K562 (cell line): ENCODE data around the gene ABRAXAS1. TPM values are rescaled to one million over a fixed set of nuclear protein-coding genes. Genes with fewer than 3 reads are reported as not detected.

Experiments
- ATAC-seq: fragments of 200-7000 bp; cut with Tn5 transposase; 3 replicates; pipeline ENCODE4 v1.9.1; 2020; ENCODE audit warnings: moderate library complexity
- BruUV-seq: library from RNA; stranded (reverse); fragments of 400-500 nt; replicated peaks from 2 replicates; lab custom pipeline; 2021; lab: Mats Ljungman, UMichigan
- CTCF ChIA-PET: fragments of 300-600 bp; formaldehyde crosslinking; extraction: SDS; loops from one replicate; lab custom pipeline; 2021; ENCODE audit warnings: low intra/inter-chr PET ratio; lab: Yijun Ruan, JAX
- POLR2A ChIA-PET: fragments of 300-600, 350-650 bp; sonication (Branson Sonifier 250); formaldehyde crosslinking; extraction: SDS; loops from one replicate; lab custom pipeline; 2021; ENCODE audit warnings: antibody characterized with exemption, inconsistent platforms; lab: Yijun Ruan, JAX
- DNase-seq, 4 experiments: peaks; one replicate each; pipeline versions ENCODE4 v3.0.0 to v3.0.0-alpha.2; 2011 to 2018; ENCODE audit warnings: low spot score in 3 of 4, mixed read lengths in 3 of 4; ENCODE audit errors: extremely low read depth in 1 of 4
- FAIRE-seq: peaks from 2 replicates; lab custom pipeline; 2011; peaks lifted over from hg19 to GRCh38; lab: Jason Lieb, UNC
- H2AFZ ChIP-seq: 2 replicates; pipeline ENCODE4 v1.6.0; 2011; ENCODE audit warnings: low read depth, low read length, control low read depth, inconsistent platforms
- H3K27ac ChIP-seq: fragments of 200-600 bp; 3 replicates; pipeline ENCODE4 v1.8.0; 2011; ENCODE audit warnings: low read depth, mild to moderate bottlenecking, control low read depth, inconsistent platforms, low read length, moderate library complexity, mixed read lengths; ENCODE audit errors: extremely low read depth
- H3K27me3 ChIP-seq, 2 experiments: fragments of 300-600 bp in 1 of 2; 2 replicates in 1 of 2; 3 replicates in 1 of 2; pipeline versions ENCODE4 v1.6.0 to v1.8.0; 2011; ENCODE audit warnings: inconsistent platforms in 2 of 2, low read length in 2 of 2, mild to moderate bottlenecking in 1 of 2, mixed read lengths in 1 of 2, moderate library complexity in 1 of 2; ENCODE audit not compliant: control insufficient read depth in 2 of 2, insufficient read depth in 2 of 2
- H3K36me3 ChIP-seq: fragments of 300-600 bp; 3 replicates; pipeline ENCODE4 v1.8.0; 2011; ENCODE audit warnings: mild to moderate bottlenecking, low read length, inconsistent platforms; ENCODE audit not compliant: control insufficient read depth, insufficient read depth
- H3K4me1 ChIP-seq, 2 experiments: fragments of 200-600 bp in 1 of 2; replicated peaks in 1 of 2; 2 replicates in 1 of 2; 3 replicates in 1 of 2; pipeline versions ENCODE4 v1.5.1 to v1.8.0; 2011; ENCODE audit warnings: inconsistent platforms in 2 of 2, low read length in 2 of 2, mild to moderate bottlenecking in 1 of 2, mixed read lengths in 1 of 2, moderate library complexity in 1 of 2; ENCODE audit not compliant: control insufficient read depth in 2 of 2, insufficient read depth in 2 of 2
- H3K4me2 ChIP-seq: 2 replicates; pipeline ENCODE4 v1.6.1; 2011; ENCODE audit warnings: low read length, control low read depth, inconsistent platforms, mixed read lengths; ENCODE audit not compliant: insufficient read depth
- H3K4me3 ChIP-seq: fragments of 200-600 bp; sonication (generic), shearing (Covaris generic); 2 replicates; pipeline ENCODE4 v1.5.1; 2016; ENCODE audit warnings: control low read depth, inconsistent platforms
- H3K79me2 ChIP-seq: fragments of 200-600 bp; 3 replicates; pipeline ENCODE4 v1.8.0; 2011; ENCODE audit warnings: low read length, inconsistent platforms; ENCODE audit not compliant: control insufficient read depth, insufficient read depth
- H3K9ac ChIP-seq, 2 experiments: 2 replicates each; pipeline versions ENCODE4 v1.6.0 to v1.6.1; 2011; ENCODE audit warnings: low read depth in 2 of 2, low read length in 2 of 2, control low read depth in 1 of 2, inconsistent platforms in 1 of 2, mild to moderate bottlenecking in 1 of 2, mixed read lengths in 1 of 2; ENCODE audit not compliant: insufficient read depth in 1 of 2
- H3K9me1 ChIP-seq: one replicate; pipeline ENCODE4 v1.6.0; 2011; ENCODE audit warnings: inconsistent platforms, mild to moderate bottlenecking, low read length, moderate library complexity; ENCODE audit not compliant: control insufficient read depth, insufficient read depth
- H3K9me3 ChIP-seq: replicated peaks from 2 replicates; pipeline ENCODE4 v1.5.1; 2011; ENCODE audit warnings: low read depth, low read length, inconsistent platforms; ENCODE audit not compliant: control insufficient read depth, insufficient read depth
- H4K20me1 ChIP-seq: replicated peaks from 2 replicates; pipeline ENCODE4 v1.6.1; 2011; ENCODE audit warnings: low read length, inconsistent platforms, mixed read lengths; ENCODE audit not compliant: control insufficient read depth, insufficient read depth
- CBX5 ChIP-seq: IDR thresholded peaks from 2 replicates; pipeline ENCODE4 v1.6.1; 2014; ENCODE audit warnings: low read depth, borderline replicate concordance
- HIVEP1 ChIP-seq: fragments of 250-450 bp; sonication (Bioruptor Pico); IDR thresholded peaks from 2 replicates; pipeline ENCODE4 v1.4.0; 2020; ENCODE audit warnings: mild to moderate bottlenecking
- KLF10 ChIP-seq: fragments of 250-450 bp; sonication (Bioruptor Pico); IDR thresholded peaks from 2 replicates; pipeline ENCODE4 v1.6.1; 2021; ENCODE audit warnings: matching md5 sums
- MEIS2 ChIP-seq: fragments of 450-650 bp; IDR thresholded peaks from 2 replicates; pipeline ENCODE4 v1.6.1; 2014; ENCODE audit warnings: mild to moderate bottlenecking; ENCODE audit not compliant: partially characterized antibody
- NR2C2 ChIP-seq, 2 experiments: fragments of 200-800 bp in 1 of 2; sonication (Bioruptor generic) in 1 of 2; sonication (generic) in 1 of 2; formaldehyde crosslinking in 1 of 2; IDR thresholded peaks; 2 replicates each; pipeline versions ENCODE4 v1.6.1 to v1.8.0; 2016 to 2022; ENCODE audit warnings: mild to moderate bottlenecking in 1 of 2, missing compliant biosample characterization in 1 of 2, missing genetic modification characterization in 1 of 2, missing genetic modification reagents in 1 of 2
- POLR2A ChIP-seq: fragments of 450-650 bp; conservative IDR thresholded peaks from 2 replicates; pipeline ENCODE4 v1.6.1; 2016
- TRIM28 ChIP-seq: fragments of 450-650 bp; IDR thresholded peaks from 2 replicates; pipeline ENCODE4 v1.6.1; 2017
- ZBTB26 ChIP-seq: fragments of 450-650 bp; formaldehyde crosslinking; IDR thresholded peaks from 2 replicates; pipeline ENCODE4 v1.4.0; 2022; ENCODE audit warnings: missing genetic modification characterization
- ZFPM2 ChIP-seq: fragments of 250-450 bp; sonication (Bioruptor Pico); IDR thresholded peaks from 2 replicates; pipeline ENCODE4 v1.5.1; 2022; ENCODE audit warnings: mild to moderate bottlenecking
- ZNF407 ChIP-seq: fragments of 450-650 bp; IDR thresholded peaks from 2 replicates; pipeline ENCODE4 v1.6.1; 2016; ENCODE audit warnings: low read depth
- WGBS: fragments of 100-300 bp; shearing (Covaris generic); methylation state at CpG from one replicate; pipeline ENCODE4 v1.1.6; 2016; ENCODE audit warnings: low coverage, mixed read lengths; ENCODE audit not compliant: insufficient coverage; ENCODE audit errors: missing lambda C conversion rate; 5-methylcytosine and 5-hydroxymethylcytosine counted together
- in situ Hi-C: fragments of 300-500 bp; cut with MboI; formaldehyde crosslinking; loops from 4 replicates; pipeline ENCODE4 v1.15.0; 2018; ENCODE audit warnings: inconsistent platforms, mixed read lengths
- intact Hi-C: fragments of 100-400 bp; cut with micrococcal nuclease; formaldehyde crosslinking; loops from 2 replicates; pipeline ENCODE4 v1.14.2; 2022
- polyA plus RNA-seq, 8 experiments: library from polyadenylated mRNA; depleted of rRNA in 4 of 8; stranded (reverse) in 5 of 8; unstranded in 3 of 8; fragments of >200 nt; fragmentation: Nextera tagmentation in 2 of 8; fragmentation: Illumina TruSeq in 1 of 8; extraction: Ambion mirVana in 2 of 8; extraction: Trizol in 1 of 8; gene quantifications; 2 replicates each; pipeline versions ENCODE4 v1.2.1 to v1.2.3, GENCODE V29; 2011 to 2014; ENCODE audit warnings: inconsistent platforms in 1 of 8, missing spikeins in 1 of 8
- total RNA-seq, 7 experiments: library from RNA; depleted of rRNA in 6 of 7; stranded (reverse); fragments of >200 nt in 6 of 7; fragmentation: Illumina TruSeq in 2 of 7; extraction: Trizol in 2 of 7; gene quantifications; 2 replicates each; pipeline versions ENCODE4 v1.2.1 to v1.2.3, GENCODE V29; 2011 to 2021; ENCODE audit warnings: low replicate concordance in 1 of 7

Gene ABRAXAS1
- total and polyA plus RNA-seq, 9 of the 15 experiments (the other 6 are each of a cell fraction or from before 2014, with no cell fraction given), result 10.8 to 48.3 (median 22.1) TPM

- Histone ChIP-seq H3K9me1 (no peaks in the 10 kb centered on the region), H3K4me2 (peak within 1 kb of the TSS; percentile 97), H2AFZ (peak within 1 kb of the TSS; percentile 92), H3K9ac (peak within 1 kb of the TSS; percentile 95), H3K4me3 (peak within 1 kb of the TSS; percentile 68), H3K4me1 (no peaks in the 10 kb centered on the region; a peak in 1 of 5 replicates), H3K27me3 (no peaks in the 10 kb centered on the region), H3K27ac (peak within 1 kb of the TSS; percentile 99), H3K9me3 (no peaks in the 10 kb centered on the region), H3K79me2 (peaks cover 59% of the 10 kb centered on the region), H4K20me1 (no peaks in the 10 kb centered on the region), H3K36me3 (peaks cover 51% of the 10 kb centered on the region)
- ChIA-PET POLR2A (interaction anchor here (0.6 to 1.3 kb wide), 7 partner anchors 11 to 519 kb away, joined by 3 to 10 read pairs (median 4); no protein-coding TSS in a partner anchor), CTCF (no interaction called here)
- BruUV-seq, result TSS peak; percentile 71
- FAIRE-seq (peak; percentile 97), DNase-seq (peak; percentile 94 to 99 (median 96)), ATAC-seq (peak; percentile 94)
- in situ Hi-C loops (no loop called here), intact Hi-C loops (loop anchor here (2.0 to 5.0 kb wide), 2 partner anchors 42 to 93 kb away; no protein-coding TSS in a partner anchor)
- WGBS, result under 1% methylated on average over 53 of the region's 58 CpGs
- no peak for TF ChIP-seq ZFPM2 (CRISPR knock-in tag)
- TF ChIP-seq NR2C2 (CRISPR knock-in tag; IDR thresholded peaks at IDR 0.05), result no peak
- peak; percentile 77 for TF ChIP-seq NR2C2 (tag; IDR thresholded peaks at IDR 0.05)
- peak; percentile 91 for TF ChIP-seq MEIS2
- no peak for TF ChIP-seq ZNF407
- TF ChIP-seq TRIM28, result peak; percentile 33; the same call in 1 of the 2 replicates
- TF ChIP-seq KLF10 (CRISPR knock-in tag), result no peak
- TF ChIP-seq ZBTB26 (CRISPR knock-in tag), result 0 out of 2 replicates have a peak, but pooled peaks have one; percentile 25
- TF ChIP-seq HIVEP1, result 0 out of 2 replicates have a peak, but pooled peaks have one; percentile 49
- TF ChIP-seq POLR2A, result peak; percentile 96
- 0 out of 2 replicates have a peak, but pooled peaks have one; percentile 59 for TF ChIP-seq CBX5
Observed at GRCh38 chr4:83455281-83456183, 29.4 kb downstream of the ABRAXAS1 start, which contains the start of the genes HELQ and MRPS18C. TSS of gene HELQ (minus strand) at chr4:83455823. CDS start at chr4:83455693, 130 bp downstream. TSS of gene MRPS18C (plus strand) at chr4:83456058. CDS start at chr4:83456078, 20 bp downstream.
